Vagina (tissue), 2 donors: Measurements from ENCODE around the gene RTN3. TPM values are rescaled to one million over a fixed set of nuclear protein-coding genes. Genes with fewer than 3 reads are reported as not detected.

ENCODE experiments used
- DNase-seq, 2 donors: peaks; one replicate each; pipeline ENCODE4 v3.0.0-alpha.2; 2017; ENCODE audit errors: extremely low spot score in 2 of 2
- H3K27ac ChIP-seq: fragments of 200-600 bp; sonication (generic); one replicate; pipeline ENCODE4 v1.5.1; 2019
- H3K27me3 ChIP-seq: fragments of 200-600 bp; sonication (generic); one replicate; pipeline ENCODE4 v1.5.1; 2019
- H3K36me3 ChIP-seq, 2 donors: fragments of 200-600 bp; sonication (generic); one replicate each; pipeline ENCODE4 v1.5.1; 2017 to 2019
- H3K4me1 ChIP-seq: fragments of 200-600 bp; sonication (generic); one replicate; pipeline ENCODE4 v1.5.1; 2019
- H3K4me3 ChIP-seq, 2 donors: fragments of 200-600 bp; sonication (generic); 1 replicate in 1 of 2; 2 replicates in 1 of 2; pipeline ENCODE4 v1.5.1; 2016 to 2019
- H3K9me3 ChIP-seq: fragments of 200-600 bp; sonication (generic); one replicate; pipeline ENCODE4 v1.5.1; 2019
- POLR2A ChIP-seq, 2 donors: fragments of 450-650 bp; IDR thresholded peaks; one replicate each; pipeline ENCODE4 v1.6.1; 2017; ENCODE audit warnings: antibody characterized with exemption in 2 of 2, mild to moderate bottlenecking in 2 of 2, moderate library complexity in 2 of 2
- POLR2AphosphoS5 ChIP-seq, 2 donors: sonication (generic); formaldehyde crosslinking; IDR thresholded peaks; one replicate each; pipeline ENCODE4 v1.9.0; 2017; ENCODE audit warnings: antibody characterized with exemption in 2 of 2, mild to moderate bottlenecking in 2 of 2, low read depth in 1 of 2; ENCODE audit not compliant: insufficient read depth in 1 of 2
- intact Hi-C: fragments of 100-400 bp; cut with DNase I; formaldehyde crosslinking; loops from one replicate; pipeline ENCODE4 v1.15.1; 2023
- total RNA-seq: library from RNA; depleted of rRNA; stranded (reverse); fragments of >200 nt; gene quantifications from one replicate; pipeline ENCODE4 v1.2.3, GENCODE V29; 2016
- TF ChIP-seq, protein P1 (sequence below), 3 experiments: fragments of 450-650 bp in 2 of 3; fragments of 200-600 bp in 1 of 3; sonication (generic) in 1 of 3; IDR thresholded peaks; one replicate each; pipeline ENCODE4 v1.5.1; 2017 to 2019; ENCODE audit warnings: antibody characterized with exemption in 3 of 3, mild to moderate bottlenecking in 2 of 3, moderate library complexity in 2 of 3

RTN3 gene
- total RNA-seq, 1 donor from 2014 or later = 75.1 TPM

GRCh38 chr11:63667995-63668795 lies 13.1 kb upstream of the RTN3 start:
- Histone ChIP-seq H3K9me3 (no peaks in the 10 kb centered on the region), H3K4me3 (no peak overlapping the region), H3K4me1 (peaks cover 75% of the 10 kb centered on the region), H3K36me3 (no peaks in the 10 kb centered on the region), H3K27ac (no peak overlapping the region), H3K27me3 (no peaks in the 10 kb centered on the region)
- TF ChIP-seq POLR2AphosphoS5 (IDR thresholded peaks at IDR 0.05; ENCODE audit: insufficient read depth in 1 of 2, low read depth in 1 of 2) = peak in 1 of 2 donors; percentile 21
- TF ChIP-seq, protein P1, sequence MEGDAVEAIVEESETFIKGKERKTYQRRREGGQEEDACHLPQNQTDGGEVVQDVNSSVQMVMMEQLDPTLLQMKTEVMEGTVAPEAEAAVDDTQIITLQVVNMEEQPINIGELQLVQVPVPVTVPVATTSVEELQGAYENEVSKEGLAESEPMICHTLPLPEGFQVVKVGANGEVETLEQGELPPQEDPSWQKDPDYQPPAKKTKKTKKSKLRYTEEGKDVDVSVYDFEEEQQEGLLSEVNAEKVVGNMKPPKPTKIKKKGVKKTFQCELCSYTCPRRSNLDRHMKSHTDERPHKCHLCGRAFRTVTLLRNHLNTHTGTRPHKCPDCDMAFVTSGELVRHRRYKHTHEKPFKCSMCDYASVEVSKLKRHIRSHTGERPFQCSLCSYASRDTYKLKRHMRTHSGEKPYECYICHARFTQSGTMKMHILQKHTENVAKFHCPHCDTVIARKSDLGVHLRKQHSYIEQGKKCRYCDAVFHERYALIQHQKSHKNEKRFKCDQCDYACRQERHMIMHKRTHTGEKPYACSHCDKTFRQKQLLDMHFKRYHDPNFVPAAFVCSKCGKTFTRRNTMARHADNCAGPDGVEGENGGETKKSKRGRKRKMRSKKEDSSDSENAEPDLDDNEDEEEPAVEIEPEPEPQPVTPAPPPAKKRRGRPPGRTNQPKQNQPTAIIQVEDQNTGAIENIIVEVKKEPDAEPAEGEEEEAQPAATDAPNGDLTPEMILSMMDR (IDR thresholded peaks at IDR 0.05) = no peak
- no peak for TF ChIP-seq POLR2A (IDR thresholded peaks at IDR 0.05)
- intact Hi-C loops = no loop called here
- DNase-seq = no peak

GRCh38 chr11:63670096-63670432 lies 11.2 kb upstream of the RTN3 start:
- Histone ChIP-seq H3K27me3 (no peaks in the 10 kb centered on the region), H3K9me3 (no peaks in the 10 kb centered on the region), H3K27ac (peak overlapping the region; percentile 96), H3K4me3 (peak overlapping the region; percentile 65 to 70), H3K4me1 (peaks cover 56% of the 10 kb centered on the region), H3K36me3 (no peaks in the 10 kb centered on the region)
- no peak for DNase-seq
- TF ChIP-seq, protein P1 (IDR thresholded peaks at IDR 0.05) = no peak
- TF ChIP-seq POLR2A (IDR thresholded peaks at IDR 0.05) = no peak
- TF ChIP-seq POLR2AphosphoS5 (IDR thresholded peaks at IDR 0.05; ENCODE audit: insufficient read depth in 1 of 2, low read depth in 1 of 2) = no peak
- intact Hi-C loops = no loop called here

DNA sequence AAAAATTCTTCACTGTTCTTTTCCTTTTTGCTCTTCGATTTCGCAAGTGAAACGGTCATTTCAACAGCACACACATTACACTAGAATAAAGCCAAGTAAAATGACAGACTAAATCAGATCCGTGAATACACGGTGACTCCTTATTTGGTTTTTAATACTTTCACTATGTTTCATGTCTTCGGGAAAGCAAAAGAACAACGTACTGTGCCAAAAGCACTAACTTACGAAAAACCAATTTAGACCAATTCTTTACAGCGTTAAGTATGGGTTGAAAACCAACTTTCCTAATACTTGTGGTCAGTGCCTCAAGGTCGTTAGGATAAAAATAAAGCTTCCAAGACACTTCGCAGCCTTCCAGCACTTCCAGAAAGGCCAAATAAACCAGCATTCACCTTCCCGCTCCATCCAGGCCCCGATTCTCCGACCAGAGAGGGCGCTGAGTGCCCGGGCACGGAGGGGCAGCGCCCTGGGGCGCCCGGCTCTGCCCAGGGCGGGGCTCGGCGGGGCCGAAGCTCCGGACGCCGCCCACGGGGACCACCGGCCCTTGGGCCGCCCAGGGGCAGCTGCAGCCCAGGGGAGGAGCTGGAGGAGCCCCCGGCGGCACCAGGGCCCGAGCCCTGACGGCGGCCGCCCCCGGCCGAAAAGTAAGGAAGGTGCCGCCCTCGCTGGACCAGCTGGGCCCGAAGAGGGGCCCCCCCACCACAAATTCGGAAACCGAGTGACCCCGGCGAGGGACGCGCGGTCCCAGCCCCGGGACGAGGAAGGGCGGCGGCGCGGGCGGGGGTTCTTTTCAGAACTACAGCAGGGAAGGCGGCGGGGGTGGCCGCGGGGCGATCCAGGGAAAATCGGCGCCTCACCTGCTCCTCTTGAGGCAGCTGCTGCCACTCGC lies 10.6 kb upstream of the RTN3 start:
- H3K9me3 ChIP-seq = no peaks in the 10 kb centered on the region
- intact Hi-C loops = no loop called here
- TF ChIP-seq POLR2AphosphoS5 (IDR thresholded peaks at IDR 0.05; ENCODE audit: insufficient read depth in 1 of 2, low read depth in 1 of 2) (peak in 1 of 2 donors; percentile 79), POLR2A (IDR thresholded peaks at IDR 0.05) (no peak)
- TF ChIP-seq, protein P1 (IDR thresholded peaks at IDR 0.05) = no peak
- peak overlapping the region; percentile 65 to 70 for H3K4me3 ChIP-seq
- H3K27ac ChIP-seq = peak overlapping the region; percentile 96
- H3K4me1 ChIP-seq = peaks cover 51% of the 10 kb centered on the region
- DNase-seq = no peak
- no peaks in the 10 kb centered on the region for H3K36me3 ChIP-seq
- no peaks in the 10 kb centered on the region for H3K27me3 ChIP-seq

- TF ChIP-seq, protein P1 (IDR thresholded peaks at IDR 0.05) = no peak
- TF ChIP-seq POLR2AphosphoS5 (IDR thresholded peaks at IDR 0.05; ENCODE audit: insufficient read depth in 1 of 2, low read depth in 1 of 2) (peak; percentile 80 to 87), POLR2A (IDR thresholded peaks at IDR 0.05) (peak in 1 of 2 donors; percentile 57)
- Histone ChIP-seq H3K36me3 (no peaks in the 10 kb centered on the region), H3K9me3 (no peaks in the 10 kb centered on the region), H3K4me1 (peaks cover 42% of the 10 kb centered on the region), H3K27ac (peak within 1 kb of the TSS; percentile 96), H3K4me3 (peak within 1 kb of the TSS; percentile 65 to 70), H3K27me3 (no peaks in the 10 kb centered on the region)
- DNase-seq = peak in 1 of 2 donors; percentile 96
- intact Hi-C loops = no loop called here
Observed at GRCh38 chr11:63671322-63672155, 9.8 kb upstream of the RTN3 start, which contains the start of gene ATL3. Gene ATL3, minus strand, starts transcription at chr11:63671376. Its CDS starts 41 bp downstream, at chr11:63671335.
